ENCODE data around the gene MFNG.

Gene MFNG

GRCh38 chr22:37448516-37449127 lies 37.6 kb downstream of the MFNG start:
- DNase-seq (ENCODE audit: low read depth in 2 of 2) = no peak

- no peak for DNase-seq (ENCODE audit: low read depth in 2 of 2)
Measured at GRCh38 chr22:37445501-37445900, 40.7 kb downstream of the MFNG start.

DNA sequence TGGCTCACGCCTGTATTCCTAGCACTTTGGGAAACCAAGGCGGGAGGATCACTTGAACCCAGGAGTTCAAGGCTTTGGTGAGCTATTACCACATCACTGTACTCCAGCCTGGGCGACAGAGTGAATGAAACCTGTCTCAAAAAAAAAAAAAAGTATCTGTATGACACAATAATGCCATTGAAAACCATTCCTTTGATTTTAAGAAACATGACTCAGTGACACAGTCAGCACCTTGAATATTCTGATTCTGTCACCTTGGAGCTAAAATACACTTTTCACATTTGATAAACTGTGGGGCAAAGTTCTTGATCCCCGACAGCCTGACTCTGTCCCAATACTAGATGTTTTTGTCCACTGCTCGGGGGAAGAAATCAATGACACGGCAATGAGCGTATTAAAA lies 42.2 kb downstream of the MFNG start:
- DNase-seq (ENCODE audit: low read depth in 2 of 2) = no peak

DNA sequence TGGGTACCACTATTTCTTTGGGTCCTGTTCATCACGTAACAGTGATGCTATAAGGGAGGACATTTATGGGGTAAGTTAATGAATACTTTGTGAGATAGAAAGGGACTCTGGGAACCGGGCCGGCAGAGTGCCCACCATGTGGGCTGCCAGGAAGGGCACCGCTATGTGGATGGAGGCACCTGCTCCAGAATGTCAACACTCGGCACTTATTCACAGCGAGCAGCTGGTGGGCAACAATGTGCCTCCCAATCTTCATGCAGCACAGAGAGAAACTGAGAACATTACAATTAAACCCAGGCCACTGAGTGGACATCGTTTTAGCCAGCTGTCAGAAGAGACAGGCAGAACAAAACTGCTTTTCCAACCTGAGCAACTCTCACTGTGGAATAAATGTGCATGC lies 43.1 kb downstream of the MFNG start:
- no peak for DNase-seq (ENCODE audit: low read depth in 2 of 2)

- no peak for DNase-seq (ENCODE audit: low read depth in 2 of 2)
Measured at GRCh38 chr22:37442537-37442936, 43.6 kb downstream of the MFNG start.

- no peak for DNase-seq (ENCODE audit: low read depth in 2 of 2)
Measured at GRCh38 chr22:37442135-37442534, 44.0 kb downstream of the MFNG start.

- DNase-seq (ENCODE audit: low read depth in 2 of 2) = no peak
Measured at GRCh38 chr22:37440875-37441274, 45.3 kb downstream of the MFNG start.

DNA sequence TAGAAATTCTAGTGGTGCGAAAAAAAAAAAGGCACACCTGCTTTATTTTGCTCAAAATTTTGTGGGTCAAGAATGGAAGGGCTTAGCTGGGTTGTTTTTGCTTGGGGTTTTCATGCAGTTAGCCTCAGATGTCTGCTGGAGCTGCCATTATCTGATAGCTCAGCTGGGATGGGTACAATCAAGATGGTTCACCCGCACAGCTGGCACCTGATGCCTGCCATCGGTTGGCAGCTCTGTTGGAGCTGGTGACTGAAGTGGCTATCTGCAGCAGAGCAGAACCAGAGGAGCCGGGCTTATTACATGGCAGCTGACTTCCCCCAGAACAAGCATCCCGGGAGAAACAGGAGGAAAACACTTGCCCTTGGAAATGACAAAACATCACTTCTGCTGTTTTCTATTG lies 46.8 kb downstream of the MFNG start:
- no peak for DNase-seq (ENCODE audit: low read depth in 2 of 2)

- DNase-seq (ENCODE audit: low read depth in 2 of 2) = no peak
Measured at GRCh38 chr22:37435970-37436603, 50.1 kb downstream of the MFNG start.

GRCh38 chr22:37433786-37434185 lies 52.4 kb downstream of the MFNG start:
- DNase-seq (ENCODE audit: low read depth in 2 of 2) = no peak

- no peak for DNase-seq (ENCODE audit: low read depth in 2 of 2)
Measured at GRCh38 chr22:37432708-37433054, 53.5 kb downstream of the MFNG start.

DNA sequence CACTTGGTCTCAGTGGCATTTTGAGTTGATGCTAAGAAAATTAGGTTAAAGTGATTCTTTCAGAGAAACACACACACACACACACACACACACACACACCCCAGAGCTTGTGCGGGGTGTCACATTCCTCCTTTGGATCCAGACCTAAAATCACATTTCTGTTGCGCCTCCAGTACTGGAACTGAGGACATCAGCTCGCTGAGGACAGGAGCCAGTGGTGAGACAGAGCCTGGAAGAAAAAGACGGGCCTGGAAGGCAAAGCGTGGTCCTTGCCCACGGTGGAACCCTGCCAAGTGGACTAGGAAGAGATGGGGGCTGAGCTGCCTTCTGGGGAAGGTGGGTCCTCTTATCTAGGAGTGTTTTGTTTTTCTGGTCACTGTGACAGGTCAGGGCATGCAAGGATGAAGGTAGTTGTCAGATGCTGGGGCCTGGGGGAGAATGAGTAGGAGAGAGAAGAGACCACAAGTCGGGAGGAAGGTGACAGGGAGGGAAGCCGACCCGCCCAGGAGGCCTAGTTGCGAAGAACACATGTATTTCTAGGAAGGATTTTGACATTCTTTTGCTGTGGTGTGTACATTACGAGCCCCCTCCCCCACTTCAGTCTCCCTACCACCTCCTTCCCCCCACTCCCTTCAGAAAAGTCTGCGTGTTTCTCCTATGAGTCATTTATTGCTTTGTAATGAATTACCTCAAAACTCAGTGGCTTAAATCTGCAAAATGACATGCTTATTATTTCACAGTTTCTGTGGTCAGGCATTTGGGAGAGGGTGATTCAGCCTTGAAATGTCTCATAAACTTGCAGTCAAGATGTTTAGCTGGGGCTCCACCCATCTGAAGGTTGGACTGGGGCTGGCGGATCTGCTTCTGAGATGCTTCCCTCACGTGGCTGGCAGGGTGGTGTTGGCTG lies 54.1 kb downstream of the MFNG start:
- DNase-seq (ENCODE audit: low read depth in 2 of 2) = peak; percentile 45 to 55

GRCh38 chr22:37431366-37431765 lies 54.8 kb downstream of the MFNG start:
- no peak for DNase-seq (ENCODE audit: low read depth in 2 of 2)

- no peak for DNase-seq (ENCODE audit: low read depth in 2 of 2)
Measured at GRCh38 chr22:37430941-37431340, 55.2 kb downstream of the MFNG start.

- DNase-seq (ENCODE audit: low read depth in 2 of 2) = peak in 1 of 2 donors; percentile 30
Measured at GRCh38 chr22:37428649-37429586, 57.3 kb downstream of the MFNG start.

DNA sequence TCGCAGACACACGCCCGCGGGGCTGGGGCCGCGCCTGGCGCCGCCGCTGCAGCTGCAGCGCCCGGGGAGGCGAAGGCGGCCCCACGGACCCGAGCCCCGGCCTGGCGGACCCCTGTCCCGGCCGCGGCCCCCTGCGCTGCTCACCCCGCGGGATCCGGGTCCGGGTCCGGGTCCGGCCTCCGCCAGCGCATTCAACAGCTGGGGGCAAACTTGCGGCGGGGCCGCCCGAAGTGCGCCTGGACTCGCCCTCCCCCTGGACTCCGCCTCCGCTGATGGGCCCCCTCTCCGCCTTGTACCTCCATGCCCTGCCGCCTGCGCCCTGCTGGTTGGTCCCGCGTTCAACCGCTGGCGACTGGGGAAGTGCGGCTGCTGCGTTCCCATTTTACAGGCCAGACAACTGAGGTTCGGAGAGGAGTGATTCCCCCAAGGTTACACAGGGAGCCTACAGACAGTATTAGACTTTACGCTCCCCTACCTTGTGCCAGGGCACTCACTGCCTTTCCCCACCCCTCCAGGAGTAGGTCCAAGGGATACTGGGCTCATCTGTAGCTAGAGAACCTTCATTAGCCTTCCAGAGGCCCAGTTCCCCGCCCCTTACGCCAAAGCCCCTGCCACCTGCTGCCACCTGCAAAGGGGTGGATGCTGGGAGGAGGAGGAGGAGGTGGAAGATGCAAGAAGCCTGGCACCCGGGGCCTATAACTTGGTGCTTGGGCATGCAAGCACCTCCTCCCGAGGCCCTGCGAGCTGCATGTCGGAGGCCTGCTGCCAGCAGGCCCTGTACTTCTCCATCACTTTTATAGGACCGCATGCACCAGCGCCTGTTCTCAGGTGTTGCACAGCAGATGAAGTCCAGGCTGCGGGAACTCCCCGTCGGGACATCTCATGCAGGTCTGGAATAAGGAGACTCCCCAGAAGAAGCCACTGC lies 58.2 kb downstream of the MFNG start:
- no peak for DNase-seq (ENCODE audit: low read depth in 2 of 2)

DNA sequence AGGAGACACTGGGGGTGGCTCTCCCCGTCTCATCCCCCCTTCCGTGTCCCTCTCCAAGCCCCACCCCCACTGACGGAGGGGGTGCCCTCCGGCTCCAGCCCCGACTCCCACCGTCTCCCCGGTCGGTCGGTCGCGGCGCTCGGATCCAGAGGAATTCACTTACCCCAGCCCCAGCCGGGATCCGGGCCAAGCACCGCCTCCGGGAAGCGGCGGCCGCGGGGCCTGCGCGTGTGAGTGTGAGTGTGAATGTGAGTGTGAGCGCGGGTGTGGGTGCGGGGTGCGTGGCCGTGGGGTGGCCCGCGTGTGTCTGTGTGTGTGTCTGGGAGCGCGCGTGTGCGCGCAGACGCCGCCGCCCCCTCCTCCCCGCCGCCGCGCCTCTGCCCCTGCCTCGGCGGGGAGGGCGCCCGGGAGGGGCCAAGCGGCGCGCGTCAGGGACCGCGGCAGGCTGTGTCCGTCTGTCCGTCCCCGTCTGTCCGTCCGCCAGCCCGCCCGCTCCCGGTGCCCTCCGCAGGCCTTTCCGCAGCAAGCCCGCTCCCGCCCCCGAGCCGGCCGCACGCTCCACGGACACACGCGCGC lies 59.0 kb downstream of the MFNG start, which contains the start of gene ELFN2:
TSS of gene ELFN2 (minus strand) at position 345 of the 576 bp plus-strand sequence. CDS start 51,945 bp downstream, outside the sequence.
- no peak for DNase-seq (ENCODE audit: low read depth in 2 of 2)

DNA sequence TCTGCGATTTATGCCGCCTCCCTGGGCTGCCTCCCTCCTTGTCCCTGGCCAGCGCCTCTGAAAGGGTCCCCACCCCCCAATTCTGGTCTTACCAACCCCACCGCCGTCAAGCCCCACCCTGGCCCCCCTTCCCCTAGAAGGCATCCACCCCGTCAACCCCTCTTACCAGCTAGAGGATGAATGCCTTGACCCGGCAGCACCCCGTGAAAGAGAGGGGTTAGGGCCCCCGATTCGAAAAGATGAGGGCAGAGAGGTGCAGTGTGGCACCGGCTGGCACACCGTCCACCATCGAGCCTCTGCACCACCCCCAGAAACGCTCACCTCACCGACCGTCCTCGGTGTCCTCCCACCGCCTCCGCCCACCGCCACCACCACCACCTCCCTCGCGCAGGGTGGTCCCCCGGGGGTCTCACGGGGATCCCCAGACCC lies 59.5 kb downstream of the MFNG start:
- no peak for DNase-seq (ENCODE audit: low read depth in 2 of 2)

DNA sequence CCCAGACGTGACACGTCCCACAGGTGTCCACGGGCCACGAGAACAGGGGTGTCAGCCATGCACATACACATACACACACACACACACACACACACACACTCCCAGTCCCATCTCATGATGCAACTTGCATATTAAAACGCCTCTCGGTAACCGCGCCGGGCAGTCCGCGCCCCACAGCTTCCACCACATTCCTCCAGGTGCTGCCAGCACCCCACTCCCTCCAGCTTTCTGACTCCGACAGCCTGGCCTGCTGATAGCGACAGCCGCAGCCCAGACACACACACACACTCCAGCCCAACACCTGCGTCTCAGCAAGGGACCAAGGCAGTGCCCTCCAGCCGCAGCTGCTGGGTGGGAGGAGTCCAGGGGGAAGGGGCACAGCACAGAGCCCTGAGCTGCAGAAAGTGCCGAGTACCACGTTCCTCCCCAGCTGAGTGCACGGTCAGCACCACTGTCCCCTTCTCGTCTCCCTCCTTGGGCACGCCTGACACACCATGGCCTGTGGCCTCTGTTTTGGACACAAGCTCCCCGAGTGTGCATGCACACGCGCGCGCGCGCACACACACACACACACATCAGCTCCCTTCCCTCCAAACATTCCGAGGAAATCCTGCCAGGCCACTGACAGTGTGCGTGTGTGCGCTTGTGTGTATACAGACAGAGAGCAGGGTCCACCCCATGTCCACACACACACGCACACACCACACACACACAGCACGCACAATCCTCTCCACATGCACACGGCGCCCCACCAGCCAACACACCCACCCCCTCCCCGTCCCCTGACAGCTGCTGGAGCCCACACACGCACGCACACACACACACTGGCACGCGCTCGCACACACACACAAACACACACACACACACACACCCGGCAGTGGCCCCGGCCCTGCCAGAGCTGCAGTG lies 60.1 kb downstream of the MFNG start:
- DNase-seq (ENCODE audit: low read depth in 2 of 2) = no peak

All from stimulated activated CD8-positive, alpha-beta memory T cell treated with anti-CD3 and anti-CD28 coated beads, Interleukin-15, amount 100 ng/mL, for 48 hours (primary cell).